Dedifferentiated amniotic fluid mesenchymal stem cell (primary cell): ENCODE results near the gene TMEM8B.
"Not testable (repeated sequence)": the region's sequence is repeated elsewhere in the genome, so short reads cannot be mapped to it uniquely, and the experiment has no call there.

ENCODE experiments used
- DNase-seq: peaks from one replicate; pipeline ENCODE4 v3.0.0-alpha.2; 2016; ENCODE audit errors: extremely low spot score

TMEM8B gene

GRCh38 chr9:35867538-35867937 is 38.5 kb downstream of the TMEM8B start:
- no peak for DNase-seq

- no peak for DNase-seq
Measured at GRCh38 chr9:35868933-35869332, 39.9 kb downstream of the TMEM8B start.

- no peak for DNase-seq
Measured at GRCh38 chr9:35869621-35870216, 40.7 kb downstream of the TMEM8B start.

GRCh38 chr9:35870351-35870923 is 41.4 kb downstream of the TMEM8B start, which contains the start of gene OR13J1:
Gene OR13J1 (minus strand): TSS chr9:35870401. CDS start chr9:35870401, 0 bp downstream.
- DNase-seq, result no peak

- DNase-seq, result no peak
Measured at GRCh38 chr9:35871545-35871944, 42.5 kb downstream of the TMEM8B start.

GRCh38 chr9:35872505-35872904 is 43.5 kb downstream of the TMEM8B start:
- DNase-seq, result no peak

- DNase-seq, result peak; percentile 73
Measured at GRCh38 chr9:35882263-35882848, 53.3 kb downstream of the TMEM8B start.

GRCh38 chr9:35882996-35883395 is 54.0 kb downstream of the TMEM8B start:
- peak; percentile 38 for DNase-seq

GRCh38 chr9:35884908-35885307 is 55.9 kb downstream of the TMEM8B start:
- DNase-seq, result not testable (repeated sequence)

- DNase-seq, result no peak
Measured at GRCh38 chr9:35891646-35892045, 62.6 kb downstream of the TMEM8B start.

- no peak for DNase-seq
Measured at GRCh38 chr9:35892051-35892450, 63.0 kb downstream of the TMEM8B start.

GRCh38 chr9:35896570-35896969 is 67.5 kb downstream of the TMEM8B start:
- no peak for DNase-seq

- not testable (repeated sequence) for DNase-seq
Measured at GRCh38 chr9:35897376-35898099, 68.5 kb downstream of the TMEM8B start.

GRCh38 chr9:35898337-35898736 is 69.3 kb downstream of the TMEM8B start:
- no peak for DNase-seq

GRCh38 chr9:35899021-35899420 is 70.0 kb downstream of the TMEM8B start:
- DNase-seq, result no peak

- no peak for DNase-seq
Measured at GRCh38 chr9:35903049-35903448, 74.0 kb downstream of the TMEM8B start.

- no peak for DNase-seq
Measured at GRCh38 chr9:35904338-35904737, 75.3 kb downstream of the TMEM8B start.

GRCh38 chr9:35905051-35905781 is 76.2 kb downstream of the TMEM8B start:
- DNase-seq, result no peak

GRCh38 chr9:35905912-35906679 is 77.1 kb downstream of the TMEM8B start, which contains the start of gene HRCT1:
Gene HRCT1 (plus strand): TSS chr9:35906202. CDS start chr9:35906288, 86 bp downstream.
- DNase-seq, result peak; percentile 94

- peak; percentile 64 for DNase-seq
Measured at GRCh38 chr9:35906923-35907699, 78.1 kb downstream of the TMEM8B start.
